Epidermal melanocyte (primary cell): ENCODE results near the gene HECW1.
A peak's percentile ranks its signal among the peaks of the same experiment; 100 is the strongest.
"Not testable (repeated sequence)": the region's sequence is repeated elsewhere in the genome, so short reads cannot be mapped to it uniquely, and the experiment has no call there.

Experiments used
- DNase-seq: peaks from one replicate; pipeline ENCODE4 v3.0.0; 2011; ENCODE audit warnings: low spot score; ENCODE audit not compliant: insufficient read length

The HECW1 gene

DNA sequence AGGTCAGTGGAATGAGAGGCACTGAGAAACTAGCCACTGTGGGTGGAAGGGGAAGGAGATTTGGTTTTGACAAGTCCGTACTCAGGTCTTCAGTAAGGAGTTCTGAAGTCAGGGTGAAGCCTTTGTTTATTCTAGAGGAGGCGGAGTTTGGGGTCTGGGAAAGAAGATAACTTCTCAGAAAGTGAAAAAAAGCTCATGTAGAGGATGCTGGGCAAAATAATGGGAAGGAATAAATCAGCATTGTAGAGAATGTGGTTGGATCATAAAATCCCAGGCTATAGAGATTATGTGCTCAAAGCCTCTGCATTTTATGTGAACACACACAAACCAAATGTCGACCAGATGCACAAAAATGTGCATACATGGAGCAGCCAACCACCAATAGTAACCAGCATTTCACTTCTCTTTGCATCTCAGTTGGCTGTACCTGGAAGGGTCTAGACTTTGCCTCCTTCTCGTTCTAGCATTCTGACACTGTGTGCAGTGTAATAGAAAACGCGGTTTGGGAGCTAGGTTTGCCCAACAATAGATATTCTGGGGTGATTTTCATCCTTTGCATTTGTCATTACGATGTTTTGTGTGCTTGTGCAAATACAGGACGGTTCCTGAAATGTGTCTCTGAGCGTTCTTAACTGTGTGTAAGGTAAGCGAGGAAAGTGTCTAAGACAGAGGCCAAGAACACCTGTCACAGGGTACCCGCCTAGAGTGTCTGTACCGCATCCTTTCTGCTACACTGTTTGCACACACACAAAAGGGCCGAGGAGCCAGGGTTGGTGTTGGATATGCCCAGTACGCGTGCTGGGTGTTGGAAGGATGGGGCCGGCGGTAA is 603 bp upstream of the HECW1 start:
- no peak for DNase-seq

DNA sequence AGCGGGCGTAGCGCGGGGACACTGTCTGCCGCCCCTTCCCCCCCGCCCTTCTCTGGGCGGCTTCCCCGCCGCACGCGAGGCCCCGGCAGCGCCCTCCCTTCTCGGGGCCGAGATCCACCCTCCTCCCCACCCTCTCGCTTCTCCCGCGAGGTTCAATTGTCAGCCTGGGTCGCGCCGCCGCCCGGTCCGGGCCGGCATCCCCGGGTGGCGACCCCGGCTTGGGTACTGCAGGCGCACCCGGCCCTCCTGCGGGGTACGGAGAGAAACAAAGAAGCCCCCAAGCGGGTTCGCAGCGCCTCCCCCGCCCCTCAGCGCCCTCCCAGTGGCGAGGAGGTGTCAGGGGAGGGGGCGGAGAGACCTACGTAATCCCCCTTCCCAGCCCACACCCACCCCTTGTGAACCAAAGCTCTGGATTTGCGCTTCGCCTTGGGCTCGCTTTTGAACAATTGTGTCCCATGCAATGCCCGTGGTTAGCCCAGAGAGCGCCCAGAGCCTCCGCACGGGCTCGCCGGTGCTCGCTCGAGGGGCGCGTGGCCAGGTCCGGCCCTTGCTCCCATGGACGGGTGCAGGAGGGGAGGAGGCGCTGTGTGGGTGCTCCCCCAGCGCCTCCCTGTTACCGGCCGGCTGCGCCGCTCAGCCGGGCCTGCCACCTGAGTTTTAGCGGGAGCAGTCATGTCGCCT is 634 bp downstream of the HECW1 start:
- DNase-seq = peak; percentile 54

DNA sequence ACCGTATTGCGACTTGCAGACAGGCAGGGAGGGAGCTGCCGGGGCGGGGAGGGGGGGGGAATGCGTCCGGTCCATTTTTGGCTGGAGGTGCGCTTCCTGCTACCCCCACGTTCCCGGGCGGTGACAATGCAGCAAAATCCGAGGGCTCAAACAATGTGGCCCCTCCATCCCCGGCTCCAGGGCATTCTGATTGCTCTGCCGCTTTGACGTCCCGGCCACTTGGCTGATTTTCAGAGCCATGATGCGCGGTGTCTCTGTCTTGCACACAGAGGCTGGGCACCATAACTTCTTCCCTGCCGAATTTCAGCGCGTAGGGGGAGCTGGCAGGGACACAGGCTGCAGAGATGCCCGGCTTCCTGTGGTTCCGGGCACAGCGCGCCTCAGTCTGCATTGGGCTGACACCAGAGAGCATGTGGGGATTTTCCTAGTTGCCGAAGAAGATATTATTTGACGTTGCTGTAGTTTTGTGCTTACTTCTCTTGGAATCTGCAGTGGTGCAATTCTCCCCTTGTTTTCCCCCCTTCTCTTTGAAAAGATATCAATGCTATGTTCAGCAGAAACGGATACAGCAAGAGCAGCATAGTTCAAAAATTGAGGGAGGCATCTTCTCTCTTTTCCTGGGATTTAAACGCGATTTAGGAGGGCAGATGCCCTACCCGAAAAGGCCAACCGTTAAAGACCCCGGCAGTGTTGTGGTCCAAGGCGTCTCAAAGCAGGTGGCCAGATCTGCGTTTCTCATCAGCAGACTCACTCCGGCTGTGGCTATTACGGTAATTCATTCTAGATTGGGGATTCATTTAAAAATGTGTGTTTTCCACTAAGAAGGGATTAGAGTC is 1.4 kb downstream of the HECW1 start:
- DNase-seq = no peak

DNA sequence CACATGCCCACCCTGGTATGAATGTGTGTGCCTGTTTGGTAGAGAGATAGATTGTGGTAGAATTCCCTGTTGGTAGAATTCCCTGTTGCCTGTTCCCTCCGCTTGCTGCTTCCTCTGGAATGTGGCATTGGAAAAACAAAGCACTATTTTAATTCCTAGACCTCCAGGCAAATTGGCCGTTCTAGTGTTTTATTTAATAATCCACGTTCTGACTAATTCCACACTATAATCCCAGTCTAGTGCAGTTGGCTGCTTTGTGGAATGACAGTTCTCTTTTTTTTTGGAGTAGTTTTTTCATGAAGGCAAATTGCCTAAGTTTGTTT is 2.0 kb downstream of the HECW1 start:
- no peak for DNase-seq

DNA sequence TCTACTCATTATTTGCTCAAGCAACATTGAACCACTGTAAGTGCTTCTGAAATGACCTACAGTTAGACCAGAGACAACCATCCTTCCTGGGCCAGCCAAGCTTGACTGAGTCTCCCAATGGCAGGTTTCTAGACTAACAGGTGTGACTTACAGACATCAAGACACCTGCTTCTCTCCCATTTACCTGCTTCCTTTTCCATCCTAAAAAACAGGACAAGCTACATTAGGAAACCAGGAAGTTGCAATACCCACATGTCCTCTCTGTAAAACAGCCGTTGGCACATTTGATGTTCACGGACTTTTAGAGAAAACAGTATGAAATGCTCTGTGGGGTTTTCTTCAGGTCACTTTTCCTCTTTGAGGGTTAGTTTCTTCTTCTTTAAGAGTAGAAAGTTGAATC is 4.0 kb downstream of the HECW1 start:
- DNase-seq = no peak

DNA sequence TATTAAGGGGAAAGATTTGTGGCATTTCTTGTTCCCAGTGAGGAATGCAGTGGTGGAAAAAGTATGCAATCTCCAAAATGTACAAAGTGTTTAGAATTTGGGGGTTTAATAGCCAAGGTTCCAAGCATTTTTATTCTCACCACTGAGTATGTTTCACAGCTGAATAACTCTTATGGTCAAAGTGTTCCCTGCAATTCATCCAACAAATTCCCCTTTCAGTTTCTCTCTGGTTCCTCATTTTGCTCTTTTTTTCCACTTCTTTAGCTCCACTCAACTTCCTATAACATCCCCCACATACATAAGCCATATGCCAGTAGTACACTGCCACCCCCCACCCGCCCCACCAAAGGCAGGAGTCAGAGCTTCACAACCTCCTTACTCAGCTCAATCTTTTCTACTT is 4.6 kb downstream of the HECW1 start:
- DNase-seq = no peak

DNA sequence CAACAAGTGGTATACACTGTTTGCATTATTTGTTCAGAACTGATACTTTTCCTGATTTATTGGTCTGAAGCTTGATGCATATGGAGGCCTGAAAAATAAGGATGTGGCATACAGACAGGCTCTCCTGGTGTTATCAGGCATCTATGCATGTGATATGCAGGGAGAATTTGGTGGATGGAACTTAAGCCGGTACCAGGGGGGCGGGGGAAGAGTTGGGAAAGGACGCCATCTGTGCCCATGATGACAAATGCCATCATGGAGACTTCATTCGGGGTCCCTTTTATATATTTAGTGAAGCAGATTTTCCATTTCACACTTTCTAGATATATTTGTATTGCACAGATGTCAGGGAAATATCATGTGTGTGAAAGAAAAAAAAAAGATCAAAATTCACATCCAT is 5.4 kb downstream of the HECW1 start:
- no peak for DNase-seq

DNA sequence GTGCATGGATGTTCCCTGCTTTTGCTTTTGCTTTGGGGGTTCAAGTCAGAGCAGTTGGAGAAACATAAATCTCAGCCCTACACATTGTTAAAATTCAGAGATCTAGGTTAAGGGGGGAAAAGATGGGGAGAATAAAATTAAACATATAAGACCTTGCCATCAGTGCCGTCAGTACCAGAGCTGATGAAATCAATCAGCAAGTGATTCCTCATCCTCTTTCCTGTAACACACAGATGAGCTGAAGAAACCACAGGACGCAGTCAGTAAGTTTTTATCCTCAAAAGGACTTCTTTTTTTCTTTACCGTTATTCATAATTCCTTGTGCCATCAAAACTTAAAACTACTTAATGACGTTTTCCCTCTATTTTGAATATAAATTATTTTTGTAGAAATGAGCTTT is 5.9 kb downstream of the HECW1 start:
- no peak for DNase-seq

DNA sequence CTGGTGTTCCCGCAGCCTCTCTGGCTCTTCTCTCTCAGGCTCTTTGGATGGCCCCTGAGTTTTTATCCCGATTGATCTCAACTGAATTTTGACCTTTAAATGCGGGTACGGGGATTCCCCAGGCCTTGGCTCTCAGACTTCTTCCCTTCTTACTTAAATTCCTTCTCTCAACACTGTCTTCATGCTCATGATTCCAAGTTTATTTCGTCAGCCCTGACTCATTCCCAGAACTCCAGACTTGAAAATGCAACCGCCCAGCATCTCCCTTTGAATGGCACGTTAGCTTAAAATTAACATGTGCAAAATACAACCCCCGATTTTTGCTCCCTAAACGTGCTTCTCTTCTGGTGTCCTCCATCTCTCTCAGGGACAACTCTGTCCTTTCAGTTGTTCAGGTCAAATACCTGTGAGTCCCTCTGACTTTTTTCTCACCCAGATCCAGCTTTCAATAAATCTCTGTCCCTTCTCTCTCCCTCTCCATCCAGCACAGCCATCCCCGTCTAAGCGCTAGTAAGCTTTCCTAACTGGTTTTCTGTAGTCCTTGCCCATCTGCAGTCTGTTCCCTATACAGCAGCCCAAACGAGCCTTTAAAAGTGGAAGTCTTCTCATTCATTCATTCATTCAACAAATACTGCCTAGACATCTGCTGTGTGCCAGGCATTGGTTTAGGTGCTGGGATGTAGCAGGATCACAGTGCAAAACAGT is 7.1 kb downstream of the HECW1 start:
- no peak for DNase-seq

DNA sequence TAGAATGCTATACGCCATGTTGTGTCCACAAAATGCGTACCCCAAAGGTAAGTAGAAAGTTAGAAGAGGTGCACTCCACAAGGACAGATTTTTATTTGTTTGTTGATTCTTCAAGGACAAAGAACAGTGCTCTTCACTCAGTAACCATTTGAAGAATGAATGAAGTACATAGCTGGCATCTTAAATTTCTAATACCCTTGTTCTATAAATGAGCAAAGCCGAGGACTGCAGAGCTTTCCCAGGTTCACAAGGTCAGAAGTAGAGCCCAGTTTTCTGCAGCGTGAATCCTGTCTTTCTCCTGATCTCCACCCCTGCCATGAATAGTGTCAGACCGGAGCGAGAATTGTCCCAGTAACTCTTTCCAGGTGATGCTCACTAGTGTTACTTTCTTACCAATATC is 9.5 kb downstream of the HECW1 start:
- DNase-seq = no peak

DNA sequence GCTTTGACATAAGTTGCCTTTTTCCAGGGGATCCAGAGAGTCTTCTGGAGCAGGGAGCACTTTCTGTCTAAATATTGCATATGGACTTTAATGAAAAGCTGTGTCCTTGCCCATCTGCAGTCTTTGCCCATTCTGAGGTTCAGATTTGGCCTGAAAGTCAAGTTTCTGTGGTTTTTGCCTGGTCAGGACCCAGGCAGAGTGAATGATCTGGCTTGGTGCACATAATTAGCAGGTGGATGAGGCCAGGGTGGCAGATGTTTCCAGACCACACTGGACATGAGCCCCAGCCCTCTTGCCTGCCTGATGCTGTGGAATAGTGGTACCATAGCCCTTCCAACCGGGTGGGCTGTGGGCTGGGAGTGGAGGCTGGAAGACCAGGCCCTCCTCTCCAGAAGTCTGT is 11.0 kb downstream of the HECW1 start:
- DNase-seq = no peak

DNA sequence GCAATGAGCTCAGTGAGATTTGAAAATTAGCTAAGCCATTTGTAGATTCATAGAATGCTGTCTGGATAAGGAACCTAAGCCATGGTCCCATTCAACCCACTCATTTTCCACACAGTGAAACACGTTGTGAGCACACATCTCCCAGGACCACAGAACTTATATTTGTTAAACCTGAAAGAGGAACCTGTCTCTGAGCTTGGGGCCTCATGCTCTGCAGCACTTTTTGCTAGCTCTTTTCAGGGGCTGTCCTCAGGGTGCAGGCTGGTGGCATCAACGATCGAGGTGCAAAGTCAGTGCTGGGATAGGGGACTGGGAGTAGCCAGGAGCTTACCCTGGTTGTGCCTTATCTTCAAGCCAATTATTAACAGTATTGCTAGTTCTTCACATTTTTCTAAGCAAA is 11.9 kb downstream of the HECW1 start:
- no peak for DNase-seq

DNA sequence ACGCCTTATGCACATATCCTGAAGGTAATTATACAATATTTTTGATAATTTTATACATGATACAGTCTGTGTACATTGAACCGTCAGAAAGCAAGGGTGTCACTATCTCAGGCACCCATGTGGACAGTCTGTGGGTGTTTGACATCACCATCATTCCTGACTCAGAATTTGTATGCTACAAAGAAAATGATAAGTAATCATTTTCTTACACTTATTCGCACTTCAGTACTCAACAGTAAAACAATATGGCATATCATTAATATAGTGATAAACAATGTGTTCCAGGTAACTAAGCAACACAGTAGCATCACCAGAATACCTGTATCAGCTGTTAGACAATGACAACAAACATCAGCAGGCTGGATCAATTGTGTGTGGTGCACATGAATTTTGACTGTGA is 17.9 kb downstream of the HECW1 start:
- no peak for DNase-seq

DNA sequence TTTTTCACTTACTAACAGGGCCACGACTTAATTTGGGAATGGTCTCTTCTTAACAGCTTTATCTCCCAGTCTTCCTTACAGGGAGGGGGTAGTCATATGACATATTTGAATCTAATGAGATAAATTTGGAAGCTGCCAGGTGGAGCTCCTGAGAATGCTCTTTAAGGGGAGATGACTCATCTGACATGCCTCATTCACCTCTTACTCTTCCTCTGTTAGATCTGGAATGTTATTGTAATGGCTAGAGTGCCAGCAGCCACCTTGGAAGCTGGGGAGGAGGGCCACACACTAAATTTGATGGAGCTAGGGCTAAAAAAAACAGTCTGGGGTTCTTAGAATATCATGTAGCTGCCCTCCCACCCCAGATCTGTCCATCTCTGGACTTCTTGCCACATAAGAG is 22.7 kb downstream of the HECW1 start:
- no peak for DNase-seq

DNA sequence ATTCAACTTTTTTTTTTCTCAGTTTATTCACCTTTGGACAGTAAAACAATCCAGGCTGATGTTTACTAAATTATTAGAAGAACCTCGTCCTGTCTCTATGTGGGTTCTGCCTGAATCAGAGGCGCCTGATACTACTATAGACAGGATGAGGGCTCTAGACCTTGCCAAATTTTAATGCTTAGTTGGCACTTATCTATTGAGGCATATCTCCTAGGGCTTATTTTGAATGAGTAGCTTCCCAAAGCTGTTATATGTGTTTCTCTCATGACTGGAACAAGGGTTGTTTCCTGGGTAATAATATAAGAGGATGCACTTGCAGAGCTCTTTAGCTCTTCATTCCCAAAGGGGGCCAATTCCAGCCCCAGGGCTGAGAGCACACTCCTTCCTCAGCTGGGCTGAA is 23.6 kb downstream of the HECW1 start:
- no peak for DNase-seq

DNA sequence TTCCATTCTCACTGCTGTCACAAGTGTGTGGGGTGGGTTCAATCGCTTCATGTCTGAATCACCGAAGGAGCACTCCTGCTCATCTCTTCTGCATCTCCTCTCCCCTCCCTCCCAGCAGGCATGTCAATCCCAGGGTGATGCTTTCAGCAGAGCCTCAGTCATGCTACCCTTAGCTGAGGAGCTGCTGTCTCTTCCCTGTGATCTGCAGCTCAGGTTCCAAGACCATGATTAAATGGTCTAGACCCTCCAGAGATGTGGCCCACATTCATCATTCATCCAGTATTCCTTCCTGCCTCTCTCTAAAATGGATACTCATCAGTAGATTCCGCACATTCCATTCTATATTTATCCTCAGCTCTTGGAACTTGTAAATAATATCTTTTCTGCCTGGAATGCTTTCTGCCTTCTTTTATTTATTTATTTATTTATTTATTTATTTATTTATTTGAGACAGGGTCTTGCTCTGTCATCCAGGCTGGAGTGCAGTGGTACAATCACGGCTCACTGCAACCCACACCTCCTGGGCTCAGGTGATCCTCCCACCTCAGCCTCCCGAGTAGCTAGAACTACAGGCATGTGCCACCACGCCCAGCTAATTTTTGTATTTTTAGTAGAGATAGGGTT is 24.8 kb downstream of the HECW1 start:
- not testable (repeated sequence) for DNase-seq

DNA sequence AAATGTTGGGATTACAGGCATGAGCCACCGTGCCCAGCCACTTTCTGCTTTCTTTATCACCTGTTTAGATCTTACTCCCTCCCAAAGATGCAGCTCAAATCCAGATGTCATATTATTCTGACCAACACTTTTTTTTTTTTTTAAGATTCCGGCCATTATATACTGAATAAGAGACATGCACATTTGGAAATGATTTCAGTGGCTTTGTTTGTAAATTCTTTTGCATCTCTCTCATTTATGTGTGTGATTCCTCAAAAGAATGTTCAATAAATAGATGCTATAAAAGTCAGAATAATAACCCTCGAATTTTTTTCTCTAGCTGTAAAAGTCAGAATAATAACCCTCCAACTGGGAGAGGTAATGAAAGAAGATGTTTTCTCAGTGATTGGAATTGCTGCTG is 25.4 kb downstream of the HECW1 start:
- peak; percentile 54 for DNase-seq

DNA sequence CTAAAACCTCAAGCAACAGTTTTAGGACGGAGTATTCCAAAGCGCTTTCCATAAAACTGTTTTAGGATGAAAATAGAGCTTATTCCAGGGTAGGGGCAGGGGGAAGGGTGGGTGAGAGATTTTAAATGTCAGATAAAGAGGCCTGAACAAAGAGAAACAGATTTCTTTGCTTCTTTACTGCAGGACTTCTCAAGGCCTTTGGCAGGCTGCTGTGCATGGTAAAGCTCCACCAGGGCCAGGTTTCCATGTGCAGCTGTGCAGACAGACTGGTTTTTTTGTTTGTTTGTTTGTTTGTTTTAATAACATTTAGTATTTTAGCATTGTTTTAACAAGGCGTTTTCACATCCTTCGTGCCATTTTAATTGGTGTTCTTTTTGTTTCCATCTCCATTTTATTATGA is 26.3 kb downstream of the HECW1 start:
- DNase-seq = no peak

DNA sequence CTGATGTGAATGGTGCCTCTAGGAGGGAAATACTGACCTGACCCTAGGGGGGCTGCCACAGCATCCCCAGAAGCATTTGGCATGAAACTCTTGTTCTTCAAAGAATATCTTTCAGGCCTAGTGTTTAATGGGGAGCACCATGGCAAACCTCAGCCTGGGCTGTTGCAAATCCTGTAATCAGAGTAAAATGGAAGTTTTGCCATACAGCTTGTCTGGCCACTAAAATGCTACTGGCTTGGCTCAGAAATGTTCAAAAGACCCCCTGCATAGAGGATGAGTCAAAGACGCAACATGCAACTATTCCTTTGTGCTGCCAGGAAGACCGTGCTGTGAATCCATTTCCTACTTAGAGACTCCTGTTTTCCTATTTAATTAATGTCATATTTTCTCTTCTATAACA is 26.7 kb downstream of the HECW1 start:
- DNase-seq = no peak

DNA sequence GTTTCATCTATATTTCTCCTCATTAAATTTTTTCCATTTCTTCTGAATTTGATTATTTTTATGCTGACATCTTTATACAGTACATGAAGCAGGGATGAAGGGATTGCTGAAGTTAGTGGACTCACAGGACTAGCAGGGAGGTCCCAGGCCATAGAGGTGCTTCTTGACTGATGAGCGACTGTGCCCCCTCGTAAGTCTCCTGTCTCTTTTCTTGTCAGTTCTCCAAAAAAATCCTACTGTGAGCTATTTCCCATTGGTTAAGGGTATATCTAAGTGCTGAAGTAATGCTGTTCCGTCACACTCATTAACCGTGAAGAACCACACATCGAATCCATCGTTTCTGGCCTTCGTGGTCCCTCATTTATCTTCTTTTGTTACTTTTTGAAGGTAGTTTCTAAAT is 27.7 kb downstream of the HECW1 start:
- DNase-seq = no peak

DNA sequence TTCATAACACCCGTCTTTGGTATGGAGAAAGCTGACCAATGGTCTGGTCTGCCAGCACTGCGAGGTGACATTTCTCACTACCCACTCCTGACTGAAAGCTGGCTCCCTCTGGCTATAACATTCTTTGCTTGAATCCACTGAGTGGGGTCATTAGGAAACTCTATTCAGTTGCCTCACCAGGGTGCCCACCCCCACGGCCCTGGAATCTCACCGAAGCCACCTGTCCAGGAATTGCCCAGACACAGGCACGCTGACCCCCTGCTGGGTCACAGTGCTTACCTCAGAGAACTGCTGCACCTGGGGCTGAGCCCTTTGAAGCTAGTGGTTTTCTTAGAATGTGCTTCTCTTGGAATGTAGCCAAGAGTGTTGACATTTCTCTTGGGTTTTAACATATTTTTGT is 28.6 kb downstream of the HECW1 start:
- DNase-seq = no peak
